ENCODE data around the gene ZDBF2. TPM values are rescaled to one million over a fixed set of nuclear protein-coding genes. Genes with fewer than 3 reads are reported as not detected.
"Not testable (repeated sequence)": the region's sequence is repeated elsewhere in the genome, so short reads cannot be mapped to it uniquely, and the experiment has no call there.

The ZDBF2 gene
- total RNA-seq, 4 donors from 2014 or later: 2.6 to 12.4 (median 4.5) TPM

- H3K27ac ChIP-seq: no peak overlapping the region
- TF ChIP-seq POLR2A (IDR thresholded peaks at IDR 0.05): no peak
- no peak for TF ChIP-seq CTCF (IDR thresholded peaks at IDR 0.05)
- H3K4me3 ChIP-seq: no peak overlapping the region
- no peak for DNase-seq
- no peaks in the 10 kb centered on the region for H3K36me3 ChIP-seq
- no peaks in the 10 kb centered on the region for H3K9me3 ChIP-seq
- no peaks in the 10 kb centered on the region for H3K27me3 ChIP-seq
- H3K4me1 ChIP-seq: no peaks in the 10 kb centered on the region
These were observed 79.7 kb downstream of the ZDBF2 start for GRCh38 chr2:206354129-206354528.

- H3K27me3 ChIP-seq, H3K36me3 ChIP-seq, DNase-seq, H3K4me1 ChIP-seq, H3K9me3 ChIP-seq, H3K27ac ChIP-seq, H3K4me3 ChIP-seq: not testable (repeated sequence)
These were observed 82.4 kb downstream of the ZDBF2 start for GRCh38 chr2:206356840-206357239.

- H3K27me3 ChIP-seq, H3K9me3 ChIP-seq, H3K36me3 ChIP-seq, H3K4me3 ChIP-seq, DNase-seq, H3K4me1 ChIP-seq, H3K27ac ChIP-seq: not testable (repeated sequence)
These were observed 86.4 kb downstream of the ZDBF2 start for GRCh38 chr2:206360840-206361239.

- Histone ChIP-seq H3K9me3 (no peaks in the 10 kb centered on the region), H3K27me3 (no peaks in the 10 kb centered on the region), H3K27ac (no peak overlapping the region), H3K4me3 (no peak overlapping the region), H3K36me3 (no peaks in the 10 kb centered on the region), H3K4me1 (no peaks in the 10 kb centered on the region)
- no peak for DNase-seq
- TF ChIP-seq CTCF (IDR thresholded peaks at IDR 0.05) (no peak), POLR2A (IDR thresholded peaks at IDR 0.05) (no peak)
These were observed 87.1 kb downstream of the ZDBF2 start for GRCh38 chr2:206361407-206362045.

Small RNA genes within 50 kb of the gene (small RNA-seq; reads per million reads assigned to genes)
- gene HMGN1P6 (0 reads per million in 2 donors), gene RN7SKP260 (0 reads per million in 2 donors)

Other genes with a start within 250 kb of the ZDBF2 start
- gene INO80D, start 188.5 kb upstream of the ZDBF2 start, total RNA-seq: 100 to 1,000 TPM in 1 of 4 donors, 10 to 100 TPM in 3; 20.8 to 102 (median 56.4) TPM
- 10 to 100 TPM; 81.9 to 95.3 (median 89.3) TPM for gene NDUFS1, start 115.2 kb upstream of the ZDBF2 start, total RNA-seq
- 100 to 1,000 TPM; 146 to 601 (median 242) TPM for gene EEF1B2, start 114.8 kb upstream of the ZDBF2 start, total RNA-seq
- gene ADAM23, start 168.9 kb downstream of the ZDBF2 start, total RNA-seq: 1 to 10 TPM in 2 of 4 donors, under 1 TPM in 2; 0.47 to 2.5 (median 1.4) TPM